ENCODE measurements around the gene OSBP2.

OSBP2 gene

GRCh38 chr22:30876221-30876751 is 181.6 kb downstream of the OSBP2 start:
- TF ChIP-seq CTCF (conservative IDR thresholded peaks at IDR 0.05) = no peak
- H3K27ac ChIP-seq = no peak overlapping the region

GRCh38 chr22:30876915-30877553 is 182.4 kb downstream of the OSBP2 start:
- no peak overlapping the region for H3K27ac ChIP-seq
- TF ChIP-seq CTCF (conservative IDR thresholded peaks at IDR 0.05) = no peak

- TF ChIP-seq CTCF (conservative IDR thresholded peaks at IDR 0.05) = no peak
- no peak overlapping the region for H3K27ac ChIP-seq
Observed at GRCh38 chr22:30877662-30878515, 183.2 kb downstream of the OSBP2 start.

- no peak for TF ChIP-seq CTCF (conservative IDR thresholded peaks at IDR 0.05)
- no peak overlapping the region for H3K27ac ChIP-seq
Observed at GRCh38 chr22:30878516-30879414, 184.1 kb downstream of the OSBP2 start.

GRCh38 chr22:30879415-30879797 is 184.7 kb downstream of the OSBP2 start:
- no peak overlapping the region for H3K27ac ChIP-seq
- TF ChIP-seq CTCF (conservative IDR thresholded peaks at IDR 0.05) = no peak

GRCh38 chr22:30880181-30880601 is 185.5 kb downstream of the OSBP2 start:
- TF ChIP-seq CTCF (conservative IDR thresholded peaks at IDR 0.05) = no peak
- no peak overlapping the region for H3K27ac ChIP-seq

All from VCaP (cell line).